MCF 10A (cell line): Measurements from ENCODE around the gene AKAP8L. TPM values are rescaled to one million over a fixed set of nuclear protein-coding genes. Genes with fewer than 3 reads are reported as not detected.

Experiments used
- BruUV-seq: library from RNA; stranded (reverse); fragments of 400-500 nt; replicated peaks from 2 replicates; lab custom pipeline; 2021; lab: Mats Ljungman, UMichigan
- CTCF ChIA-PET: fragments of 300-600 bp; sonication (Branson Sonifier 250); formaldehyde crosslinking; extraction: SDS; loops from one replicate; lab custom pipeline; 2021; ENCODE audit warnings: antibody characterized with exemption, inconsistent platforms; lab: Yijun Ruan, JAX
- POLR2A ChIA-PET: fragments of 300-600, 350-650 bp; sonication (Branson Sonifier 250); formaldehyde crosslinking; extraction: SDS; loops from one replicate; lab custom pipeline; 2020; ENCODE audit warnings: antibody characterized with exemption, inconsistent platforms; lab: Yijun Ruan, JAX
- DNase-seq: peaks from one replicate; pipeline ENCODE4 v3.0.0-alpha.2; 2018; ENCODE audit not compliant: unreplicated experiment
- H3K27ac Mint-ChIP-seq: one replicate; pipeline ENCODE4 v1.8.0; 2022; ENCODE audit warnings: mild to moderate bottlenecking, low read depth, mixed read lengths; ENCODE audit not compliant: unreplicated experiment
- H3K27me3 Mint-ChIP-seq: one replicate; pipeline ENCODE4 v1.8.0; 2022; ENCODE audit warnings: mixed read lengths; ENCODE audit not compliant: insufficient read depth, unreplicated experiment
- H3K36me3 Mint-ChIP-seq: one replicate; pipeline ENCODE4 v1.8.0; 2022; ENCODE audit warnings: mild to moderate bottlenecking, moderate library complexity, mixed read lengths; ENCODE audit not compliant: insufficient read depth, unreplicated experiment
- H3K4me1 Mint-ChIP-seq: one replicate; pipeline ENCODE4 v1.8.0; 2022; ENCODE audit warnings: mixed read lengths; ENCODE audit not compliant: insufficient read depth, unreplicated experiment
- H3K4me3 Mint-ChIP-seq: one replicate; pipeline ENCODE4 v1.8.0; 2022; ENCODE audit warnings: mild to moderate bottlenecking, moderate library complexity, mixed read lengths; ENCODE audit not compliant: unreplicated experiment
- H3K9me3 Mint-ChIP-seq: one replicate; pipeline ENCODE4 v1.8.0; 2022; ENCODE audit warnings: mixed read lengths; ENCODE audit not compliant: unreplicated experiment
- intact Hi-C: fragments of 100-400 bp; cut with micrococcal nuclease; formaldehyde crosslinking; loops from 2 replicates; pipeline ENCODE4 v1.14.1; 2022
- total RNA-seq: library from RNA; stranded (reverse); gene quantifications from 2 replicates; pipeline ENCODE4 v1.2.3, GENCODE V29; 2022
- TF ChIP-seq, protein P1 (sequence below): fragments of 200-600 bp; IDR thresholded peaks from one replicate; pipeline ENCODE4 v1.8.0; 2022; ENCODE audit warnings: antibody characterized with exemption, mild to moderate bottlenecking; ENCODE audit not compliant: unreplicated experiment

Gene AKAP8L
- total RNA-seq, 1 experiment from 2014 or later: 84.7 TPM

DNA sequence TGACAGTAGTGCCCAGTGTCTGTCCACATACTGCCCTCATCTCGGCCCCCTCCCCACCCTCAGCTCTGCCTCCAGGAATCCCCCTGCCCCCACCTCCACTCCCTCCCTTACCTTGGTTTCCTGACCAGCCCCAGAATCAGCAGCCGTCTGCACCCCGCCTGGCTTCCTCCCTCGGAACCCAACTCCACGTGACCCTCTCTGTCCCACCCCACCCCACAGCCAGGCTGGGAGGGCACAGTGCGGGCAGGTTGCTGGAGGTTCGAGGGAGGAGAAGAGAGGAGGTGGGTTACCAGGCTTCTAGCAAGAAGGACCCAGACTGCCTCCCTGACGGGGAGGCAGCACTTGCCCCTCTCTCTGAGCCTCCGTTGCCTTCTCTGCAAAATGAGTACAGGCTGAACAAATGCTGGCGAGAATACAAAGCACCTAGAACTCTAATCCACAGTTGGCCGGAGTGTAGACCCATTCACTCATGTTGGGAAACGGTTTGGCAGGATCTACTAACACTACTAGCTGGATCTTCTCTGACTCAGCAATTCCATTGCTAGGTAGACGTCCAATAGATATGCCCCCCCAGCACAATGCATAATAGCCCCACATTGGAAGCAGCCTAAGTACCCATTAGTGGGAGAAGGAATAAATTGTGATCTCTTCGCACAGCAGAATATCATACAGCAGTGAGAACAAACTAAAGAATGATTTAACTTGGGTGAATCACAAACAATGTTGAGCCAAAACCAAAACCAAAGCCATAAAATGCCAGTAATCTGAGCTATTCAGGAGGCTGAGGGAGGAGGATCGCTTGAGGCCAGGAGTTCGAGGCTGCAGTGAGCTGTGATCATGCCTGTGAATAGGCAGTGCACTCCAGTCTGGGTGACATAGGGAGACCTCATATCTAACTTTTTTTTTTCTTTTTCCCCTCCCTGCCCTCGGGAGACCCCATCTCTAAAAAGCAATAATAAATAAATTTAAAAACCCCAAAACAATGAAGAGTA is 45.9 kb upstream of the AKAP8L start, which contains the start of gene RASAL3:
RASAL3 (minus strand) TSS at position 151 of the 992 bp plus-strand sequence. CDS start 186 bp downstream, outside the sequence.
- Mint-ChIP-seq H3K9me3 (no peaks in the 10 kb centered on the region), H3K27me3 (peaks cover 11% of the 10 kb centered on the region), H3K36me3 (no peaks in the 10 kb centered on the region), H3K4me1 (no peaks in the 10 kb centered on the region), H3K27ac (no peak within 1 kb of the TSS), H3K4me3 (no peak within 1 kb of the TSS)
- POLR2A ChIA-PET: interaction anchor here (0.6 kb wide), 1 partner anchor 14 kb away, joined by 3 read pairs; no protein-coding TSS in a partner anchor
- DNase-seq: no peak
- intact Hi-C loops: no loop called here
- TF ChIP-seq, protein P1, sequence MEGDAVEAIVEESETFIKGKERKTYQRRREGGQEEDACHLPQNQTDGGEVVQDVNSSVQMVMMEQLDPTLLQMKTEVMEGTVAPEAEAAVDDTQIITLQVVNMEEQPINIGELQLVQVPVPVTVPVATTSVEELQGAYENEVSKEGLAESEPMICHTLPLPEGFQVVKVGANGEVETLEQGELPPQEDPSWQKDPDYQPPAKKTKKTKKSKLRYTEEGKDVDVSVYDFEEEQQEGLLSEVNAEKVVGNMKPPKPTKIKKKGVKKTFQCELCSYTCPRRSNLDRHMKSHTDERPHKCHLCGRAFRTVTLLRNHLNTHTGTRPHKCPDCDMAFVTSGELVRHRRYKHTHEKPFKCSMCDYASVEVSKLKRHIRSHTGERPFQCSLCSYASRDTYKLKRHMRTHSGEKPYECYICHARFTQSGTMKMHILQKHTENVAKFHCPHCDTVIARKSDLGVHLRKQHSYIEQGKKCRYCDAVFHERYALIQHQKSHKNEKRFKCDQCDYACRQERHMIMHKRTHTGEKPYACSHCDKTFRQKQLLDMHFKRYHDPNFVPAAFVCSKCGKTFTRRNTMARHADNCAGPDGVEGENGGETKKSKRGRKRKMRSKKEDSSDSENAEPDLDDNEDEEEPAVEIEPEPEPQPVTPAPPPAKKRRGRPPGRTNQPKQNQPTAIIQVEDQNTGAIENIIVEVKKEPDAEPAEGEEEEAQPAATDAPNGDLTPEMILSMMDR: no peak
- CTCF ChIA-PET: no interaction called here
- no TSS peak for BruUV-seq

DNA sequence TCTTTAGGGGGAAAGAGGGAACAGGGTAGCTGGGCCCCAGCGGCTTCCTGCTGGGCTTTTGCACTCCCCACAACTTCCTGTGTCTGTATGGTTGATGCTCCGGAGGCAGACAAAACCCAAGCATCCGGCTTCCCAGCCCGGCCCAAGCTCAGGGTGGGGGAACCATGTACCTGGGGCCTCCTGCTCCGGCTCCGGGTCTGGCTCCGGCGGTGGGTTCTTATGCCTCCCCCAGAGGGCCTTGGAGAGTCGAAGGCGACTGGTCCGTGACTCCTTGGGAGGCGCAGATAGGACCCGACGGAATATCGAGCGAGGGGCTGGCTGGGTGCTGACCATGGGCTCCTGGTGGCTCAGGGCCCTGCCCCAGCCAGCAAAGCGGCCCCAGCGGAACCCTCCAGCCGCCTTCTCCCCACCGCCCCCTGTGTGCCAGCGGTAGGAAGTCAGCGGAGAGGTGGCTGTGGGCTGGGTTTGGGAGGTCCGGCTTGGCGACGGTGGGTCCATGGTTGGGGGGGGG is 45.1 kb upstream of the AKAP8L start:
- TF ChIP-seq, protein P1: no peak
- Mint-ChIP-seq H3K36me3 (no peaks in the 10 kb centered on the region), H3K27me3 (peaks cover 11% of the 10 kb centered on the region), H3K4me3 (no peak overlapping the region), H3K9me3 (no peaks in the 10 kb centered on the region), H3K4me1 (no peaks in the 10 kb centered on the region), H3K27ac (no peak overlapping the region)
- BruUV-seq: no TSS peak
- POLR2A ChIA-PET: no interaction called here
- CTCF ChIA-PET: no interaction called here
- DNase-seq: no peak
- intact Hi-C loops: no loop called here

DNA sequence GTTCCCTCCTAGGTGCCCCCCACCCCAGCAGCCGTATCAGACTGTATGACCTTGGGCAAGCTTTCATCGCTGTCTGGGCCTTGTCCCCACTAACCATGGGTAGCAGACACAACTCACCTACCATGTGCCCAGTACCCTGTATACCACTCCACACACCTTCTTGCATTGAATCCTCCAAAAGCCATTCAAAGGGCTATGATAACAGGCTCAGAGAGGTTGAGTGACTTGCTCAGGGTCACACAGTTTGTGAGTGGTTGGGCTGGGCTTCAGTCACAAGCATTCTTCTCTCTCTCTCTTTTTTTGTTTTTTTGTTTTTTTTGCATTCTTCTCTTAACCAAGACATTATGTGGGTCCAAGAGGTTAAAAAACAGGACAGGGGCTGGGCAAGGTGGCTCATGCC is 42.9 kb upstream of the AKAP8L start:
- H3K4me3 Mint-ChIP-seq: no peak overlapping the region
- H3K27me3 Mint-ChIP-seq: no peaks in the 10 kb centered on the region
- no TSS peak for BruUV-seq
- TF ChIP-seq, protein P1: no peak
- H3K9me3 Mint-ChIP-seq: no peaks in the 10 kb centered on the region
- no peaks in the 10 kb centered on the region for H3K4me1 Mint-ChIP-seq
- H3K36me3 Mint-ChIP-seq: no peaks in the 10 kb centered on the region
- DNase-seq: no peak
- ChIA-PET CTCF (interaction anchor here (0.7 kb wide), 1 partner anchor 431 kb away, joined by 4 read pairs; no protein-coding TSS in a partner anchor), POLR2A (no interaction called here)
- intact Hi-C loops: no loop called here
- H3K27ac Mint-ChIP-seq: no peak overlapping the region
